ENCODE results near the gene CSNK1A1. TPM values are rescaled to one million over a fixed set of nuclear protein-coding genes. Genes with fewer than 3 reads are reported as not detected.

The CSNK1A1 gene
- polyA plus RNA-seq, 3 donors = 75.7 to 131 (median 103) TPM

- H3K9me3 ChIP-seq (replicated peaks in 1 of 2; ENCODE audit: control insufficient read depth in 1 of 2, insufficient read depth in 1 of 2, low read length in 2 of 2) = no peaks in the 10 kb centered on the region
- no peak overlapping the region for H3K9ac ChIP-seq (ENCODE audit: insufficient read depth, low read length, poor library complexity, severe bottlenecking)
- no peaks in the 10 kb centered on the region for H4K20me1 ChIP-seq (ENCODE audit: insufficient read depth, low read length)
- no peak overlapping the region for H3K27ac ChIP-seq (ENCODE audit: low read depth in 1 of 2, low read length in 2 of 2)
- no peak overlapping the region for H3K4me2 ChIP-seq (replicated peaks; ENCODE audit: extremely low read depth, low read length, poor library complexity, severe bottlenecking)
- TF ChIP-seq CTCF (IDR thresholded peaks at IDR 0.05) = no peak
- no peaks in the 10 kb centered on the region for H3K79me2 ChIP-seq (ENCODE audit: insufficient read depth, low read length)
- no peaks in the 10 kb centered on the region for H3K36me3 Mint-ChIP-seq
- H3K9me3 Mint-ChIP-seq = no peaks in the 10 kb centered on the region
- H3K27me3 ChIP-seq (ENCODE audit: control insufficient read depth in 2 of 2, insufficient read depth in 2 of 2, low read length in 2 of 2) = peaks cover 6 to 27% of the 10 kb centered on the region in 2 donors
- no peak for DNase-seq
- no peak overlapping the region for H3K27ac Mint-ChIP-seq
- H3K4me3 Mint-ChIP-seq = no peak overlapping the region
- intact Hi-C loops (cut with micrococcal nuclease) = no loop called here
- no peaks in the 10 kb centered on the region for H3K36me3 ChIP-seq (replicated peaks in 1 of 2; ENCODE audit: control insufficient read depth in 1 of 2, insufficient read depth in 2 of 2, low read length in 2 of 2)
- H3K4me3 ChIP-seq (replicated peaks in 1 of 3; ENCODE audit: low read depth in 2 of 3, low read length in 3 of 3) = no peak overlapping the region
- H3K27me3 Mint-ChIP-seq (ENCODE audit: low read depth in 3 of 3) = peaks cover 21 to 29% (median 27%) of the 10 kb centered on the region in 3 donors
- H3K4me1 ChIP-seq (ENCODE audit: control insufficient read depth in 1 of 2, insufficient read depth in 2 of 2, low read length in 2 of 2) = peaks cover 6 to 9% of the 10 kb centered on the region in 2 donors
- peaks cover 12% of the 10 kb centered on the region for H3K4me1 Mint-ChIP-seq
- no peak overlapping the region for H2AFZ ChIP-seq (ENCODE audit: insufficient read depth, low read depth, low read length, poor library complexity, severe bottlenecking)
- WGBS (ENCODE audit: insufficient coverage) = no CpG with 5 or more reads among the region's 1 CpG
Observed at GRCh38 chr5:149583394-149583793, 32.2 kb upstream of the CSNK1A1 start.

- Mint-ChIP-seq H3K27ac (no peak overlapping the region), H3K9me3 (no peaks in the 10 kb centered on the region), H3K36me3 (no peaks in the 10 kb centered on the region), H3K27me3 (ENCODE audit: low read depth in 3 of 3) (peaks cover 21 to 27% (median 27%) of the 10 kb centered on the region in 3 donors), H3K4me3 (peak overlapping the region in 1 of 2 donors; percentile 84), H3K4me1 (peaks cover 12% of the 10 kb centered on the region)
- TF ChIP-seq CTCF (IDR thresholded peaks at IDR 0.05) = no peak
- H3K4me3 ChIP-seq (replicated peaks in 1 of 3; ENCODE audit: low read depth in 2 of 3, low read length in 3 of 3) = peak overlapping the region in 1 of 3 experiments; percentile 70
- no peaks in the 10 kb centered on the region for H3K36me3 ChIP-seq (replicated peaks in 1 of 2; ENCODE audit: control insufficient read depth in 1 of 2, insufficient read depth in 2 of 2, low read length in 2 of 2)
- peak overlapping the region; percentile 68 for H2AFZ ChIP-seq (ENCODE audit: insufficient read depth, low read depth, low read length, poor library complexity, severe bottlenecking)
- WGBS (ENCODE audit: insufficient coverage) = 93% methylated on average over 5 of the region's 9 CpGs
- no peak overlapping the region for H3K9ac ChIP-seq (ENCODE audit: insufficient read depth, low read length, poor library complexity, severe bottlenecking)
- H3K27me3 ChIP-seq (ENCODE audit: control insufficient read depth in 2 of 2, insufficient read depth in 2 of 2, low read length in 2 of 2) = peaks cover 6 to 27% of the 10 kb centered on the region in 2 donors
- intact Hi-C loops (cut with micrococcal nuclease) = no loop called here
- no peaks in the 10 kb centered on the region for H3K9me3 ChIP-seq (replicated peaks in 1 of 2; ENCODE audit: control insufficient read depth in 1 of 2, insufficient read depth in 1 of 2, low read length in 2 of 2)
- DNase-seq = no peak
- H3K27ac ChIP-seq (ENCODE audit: low read depth in 1 of 2, low read length in 2 of 2) = no peak overlapping the region
- H3K79me2 ChIP-seq (ENCODE audit: insufficient read depth, low read length) = no peaks in the 10 kb centered on the region
- H3K4me1 ChIP-seq (ENCODE audit: control insufficient read depth in 1 of 2, insufficient read depth in 2 of 2, low read length in 2 of 2) = peaks cover 6 to 9% of the 10 kb centered on the region in 2 donors
- H3K4me2 ChIP-seq (replicated peaks; ENCODE audit: extremely low read depth, low read length, poor library complexity, severe bottlenecking) = no peak overlapping the region
- H4K20me1 ChIP-seq (ENCODE audit: insufficient read depth, low read length) = no peaks in the 10 kb centered on the region
Observed at GRCh38 chr5:149581931-149582768, 30.9 kb upstream of the CSNK1A1 start.
